IMR-90 (cell line): ENCODE measurements around the gene DMD. TPM values are rescaled to one million over a fixed set of nuclear protein-coding genes. Genes with fewer than 3 reads are reported as not detected.
"Not testable (repeated sequence)": the region's sequence is repeated elsewhere in the genome, so short reads cannot be mapped to it uniquely, and the experiment has no call there.

Experiments used
- ATAC-seq: fragments of 200-7000 bp; cut with Tn5 transposase; 2 replicates; pipeline ENCODE4 v1.9.1; 2020; ENCODE audit warnings: low read depth, mild to moderate bottlenecking, moderate library complexity
- BruUV-seq: library from RNA; stranded (reverse); fragments of 400-500 nt; replicated peaks from 2 replicates; lab custom pipeline; 2021; lab: Mats Ljungman, UMichigan
- CTCF ChIA-PET: fragments of 300-600 bp; formaldehyde crosslinking; extraction: SDS; loops from one replicate; lab custom pipeline; 2021; ENCODE audit warnings: antibody characterized with exemption; lab: Yijun Ruan, JAX
- POLR2A ChIA-PET: fragments of 300-600 bp; sonication (Branson Sonifier 250); formaldehyde crosslinking; loops from one replicate; lab custom pipeline; 2022; ENCODE audit warnings: antibody characterized with exemption; ENCODE audit not compliant: unreplicated experiment; lab: Charles Lee
- DNase-seq: peaks from one replicate; pipeline ENCODE4 v3.0.0; 2013
- H2AFZ ChIP-seq: replicated peaks from 2 replicates; pipeline ENCODE3; 2013; ENCODE audit warnings: low read length, mild to moderate bottlenecking; ENCODE audit not compliant: poor library complexity
- H2AK5ac ChIP-seq: 2 replicates; pipeline ENCODE4 v1.6.1; 2013; ENCODE audit warnings: low read depth, low read length, inconsistent platforms
- H2AK9ac ChIP-seq: replicated peaks from 2 replicates; pipeline ENCODE3; 2013; ENCODE audit warnings: mild to moderate bottlenecking, low read depth, low read length, moderate library complexity; ENCODE audit not compliant: poor library complexity
- H2BK120ac ChIP-seq: 2 replicates; pipeline ENCODE4 v1.6.1; 2013; ENCODE audit warnings: low read depth, low read length, inconsistent platforms
- H2BK15ac ChIP-seq: 3 replicates; pipeline ENCODE4 v1.6.1; 2013; ENCODE audit warnings: low read depth, low read length, inconsistent platforms
- H2BK20ac ChIP-seq: 2 replicates; pipeline ENCODE4 v1.6.1; 2013; ENCODE audit warnings: low read depth, mild to moderate bottlenecking, inconsistent platforms, low read length, moderate library complexity
- H2BK5ac ChIP-seq: 2 replicates; pipeline ENCODE4 v1.6.1; 2013; ENCODE audit warnings: mild to moderate bottlenecking, low read depth, low read length, inconsistent platforms; ENCODE audit not compliant: poor library complexity, severe bottlenecking
- H3K14ac ChIP-seq: replicated peaks from 2 replicates; pipeline ENCODE4 v1.6.1; 2013; ENCODE audit warnings: low read depth, low read length, inconsistent platforms
- H3K18ac ChIP-seq: 2 replicates; pipeline ENCODE4 v1.6.1; 2013; ENCODE audit warnings: low read depth, low read length, control low read depth
- H3K23ac ChIP-seq: 2 replicates; pipeline ENCODE4 v1.6.1; 2013; ENCODE audit warnings: low read depth, low read length, inconsistent platforms
- H3K27ac ChIP-seq: 2 replicates; pipeline ENCODE4 v1.5.1; 2013; ENCODE audit warnings: mild to moderate bottlenecking, control low read depth, low read length; ENCODE audit not compliant: insufficient read depth
- H3K27me3 ChIP-seq: 2 replicates; pipeline ENCODE4 v1.6.1; 2013; ENCODE audit warnings: low read length; ENCODE audit not compliant: control insufficient read depth, insufficient read depth
- H3K36me3 ChIP-seq: 2 replicates; pipeline ENCODE4 v1.6.1; 2013; ENCODE audit warnings: low read length, mixed read lengths; ENCODE audit not compliant: control insufficient read depth, insufficient read depth
- H3K4ac ChIP-seq: 2 replicates; pipeline ENCODE4 v1.6.1; 2013; ENCODE audit warnings: low read depth, low read length, inconsistent platforms
- H3K4me1 ChIP-seq: 2 replicates; pipeline ENCODE4 v1.6.1; 2013; ENCODE audit warnings: low read length, mixed read lengths; ENCODE audit not compliant: control insufficient read depth, insufficient read depth
- H3K4me2 ChIP-seq: 2 replicates; pipeline ENCODE4 v1.6.1; 2013; ENCODE audit warnings: low read depth, mild to moderate bottlenecking, control low read depth, low read length, moderate library complexity
- H3K4me3 ChIP-seq: 2 replicates; pipeline ENCODE4 v1.5.1; 2013; ENCODE audit warnings: low read depth, mild to moderate bottlenecking, control low read depth, low read length, moderate library complexity; ENCODE audit not compliant: insufficient read depth
- H3K56ac ChIP-seq: 2 replicates; pipeline ENCODE4 v1.6.1; 2013; ENCODE audit warnings: low read length, inconsistent platforms; ENCODE audit not compliant: insufficient read depth; ENCODE audit errors: extremely low read depth
- H3K79me1 ChIP-seq, 2 experiments: 2 replicates each; pipeline ENCODE4 v1.6.1; 2013; ENCODE audit warnings: low read length in 2 of 2, inconsistent platforms in 1 of 2, low read depth in 1 of 2
- H3K9ac ChIP-seq: 2 replicates; pipeline ENCODE4 v1.6.1; 2013; ENCODE audit warnings: low read depth, low read length, control low read depth
- H3K9me1 ChIP-seq: 2 replicates; pipeline ENCODE4 v1.6.1; 2013; ENCODE audit warnings: low read length, inconsistent platforms; ENCODE audit not compliant: insufficient read depth
- H3K9me3 ChIP-seq: 2 replicates; pipeline ENCODE4 v1.6.1; 2013; ENCODE audit warnings: low read length; ENCODE audit not compliant: control insufficient read depth, insufficient read depth
- H4K20me1 ChIP-seq: 2 replicates; pipeline ENCODE4 v1.6.1; 2013; ENCODE audit warnings: low read length, inconsistent platforms; ENCODE audit not compliant: insufficient read depth
- H4K5ac ChIP-seq: 2 replicates; pipeline ENCODE4 v1.6.1; 2013; ENCODE audit warnings: mild to moderate bottlenecking, low read depth, low read length, control low read depth
- H4K8ac ChIP-seq, 2 experiments: 2 replicates each; pipeline ENCODE4 v1.6.1; 2013; ENCODE audit warnings: low read depth in 2 of 2, low read length in 2 of 2, control low read depth in 1 of 2, inconsistent platforms in 1 of 2
- H4K91ac ChIP-seq: 2 replicates; pipeline ENCODE4 v1.6.1; 2013; ENCODE audit warnings: low read depth, low read length, inconsistent platforms; ENCODE audit not compliant: insufficient read depth
- ELK1 ChIP-seq: fragments of 150-350 bp; IDR thresholded peaks from 2 replicates; pipeline ENCODE4 v1.6.1; 2016; ENCODE audit warnings: low read depth, mild to moderate bottlenecking, low read length, moderate library complexity, borderline replicate concordance
- WGBS, 2 experiments: methylation state at CpG; one replicate each; pipeline versions ENCODE4 v1.1.5 to v1.1.7; 2013; ENCODE audit warnings: missing lambda C conversion rate in 2 of 2; ENCODE audit not compliant: insufficient read length in 1 of 2; ENCODE audit errors: extremely low coverage in 2 of 2; 5-methylcytosine and 5-hydroxymethylcytosine counted together
- dilution Hi-C: fragments of 300-500 bp; cut with HindIII; formaldehyde crosslinking; loops from one replicate; pipeline ENCODE4 v1.14.3; 2018; ENCODE audit warnings: low sequenced_read_pairs; ENCODE audit not compliant: unreplicated experiment
- in situ Hi-C: fragments of 300-500 bp; cut with MboI; formaldehyde crosslinking; loops from 3 replicates; pipeline ENCODE4 v1.14.3; 2019; ENCODE audit warnings: low sequenced_read_pairs, inconsistent platforms, mixed read lengths
- intact Hi-C: fragments of 100-400 bp; cut with micrococcal nuclease; formaldehyde crosslinking; loops from 2 replicates; pipeline ENCODE4 v1.10.0; 2022
- polyA plus RNA-seq, 3 experiments: library from polyadenylated mRNA; depleted of rRNA; stranded (reverse); fragments of >200 nt; gene quantifications; 2 replicates each; pipeline ENCODE4 v1.2.3, GENCODE V29; 2012; ENCODE audit warnings: low replicate concordance in 1 of 3
- total RNA-seq: library from RNA; depleted of rRNA; stranded (reverse); fragments of >200 nt; gene quantifications from 2 replicates; pipeline ENCODE4 v1.2.3, GENCODE V29; 2012

The DMD gene
- total and polyA plus RNA-seq, 2 of the 4 experiments (the other 2 are of a cell fraction) = 6.6 to 11.8 TPM

GRCh38 chrX:31383991-31384390, 1827.4 kb downstream of the DMD start:
- in situ Hi-C loops (no loop called here), dilution Hi-C loops (no loop called here)

GRCh38 chrX:31378973-31379372, 1832.4 kb downstream of the DMD start:
- H2BK20ac ChIP-seq, H4K91ac ChIP-seq, POLR2A ChIA-PET, H3K4me2 ChIP-seq, ATAC-seq, H2AFZ ChIP-seq, H3K4me1 ChIP-seq, H2AK9ac ChIP-seq, H3K9me3 ChIP-seq, H2BK120ac ChIP-seq, H3K9me1 ChIP-seq, BruUV-seq, H3K18ac ChIP-seq, H4K5ac ChIP-seq, H3K23ac ChIP-seq, CTCF ChIA-PET, dilution Hi-C loops, H4K20me1 ChIP-seq, H2BK5ac ChIP-seq, in situ Hi-C loops, intact Hi-C loops, H2AK5ac ChIP-seq, H2BK15ac ChIP-seq, H3K4me3 ChIP-seq, H3K56ac ChIP-seq, H3K36me3 ChIP-seq, H3K4ac ChIP-seq, H3K79me1 ChIP-seq, H4K8ac ChIP-seq, H3K14ac ChIP-seq, H3K27me3 ChIP-seq, H3K9ac ChIP-seq, DNase-seq, H3K27ac ChIP-seq: not testable (repeated sequence)
- 70% methylated on average over 2 of the region's 6 CpGs; no CpG with 5 or more reads in 1 of the 2 experiments for WGBS, 2 experiments

More at GRCh38 chrX:31383991-31384390, 1827.4 kb downstream of the DMD start:
- no peak overlapping the region for H4K91ac ChIP-seq
- H3K4me1 ChIP-seq = no peaks in the 10 kb centered on the region
- H2AK9ac ChIP-seq = no peak overlapping the region
- no peaks in the 10 kb centered on the region for H3K36me3 ChIP-seq
- H2AFZ ChIP-seq = no peak overlapping the region
- no peak overlapping the region for H2BK20ac ChIP-seq
- no peak overlapping the region for H2BK5ac ChIP-seq
- H3K4ac ChIP-seq = no peak overlapping the region
- H3K27ac ChIP-seq = no peak overlapping the region
- no peaks in the 10 kb centered on the region for H4K20me1 ChIP-seq
- no peak overlapping the region for H3K14ac ChIP-seq
- no peak overlapping the region for H3K9ac ChIP-seq
- H3K18ac ChIP-seq = no peak overlapping the region
- ChIA-PET POLR2A (no interaction called here), CTCF (no interaction called here)
- no peak overlapping the region for H4K8ac ChIP-seq
- H3K4me3 ChIP-seq = no peak overlapping the region
- no CpG with 5 or more reads among the region's 8 CpGs for WGBS, 2 experiments
- no TSS peak for BruUV-seq
- no peaks in the 10 kb centered on the region for H3K9me3 ChIP-seq
- no peak overlapping the region for H4K5ac ChIP-seq
- ATAC-seq = no peak
- DNase-seq = no peak
- H3K23ac ChIP-seq = no peak overlapping the region
- no peak overlapping the region for H2AK5ac ChIP-seq
- H2BK15ac ChIP-seq = no peak overlapping the region
- H3K4me2 ChIP-seq = no peak overlapping the region
- no peaks in the 10 kb centered on the region for H3K9me1 ChIP-seq
- no peaks in the 10 kb centered on the region for H3K79me1 ChIP-seq
- H3K56ac ChIP-seq = no peak overlapping the region
- H3K27me3 ChIP-seq = no peaks in the 10 kb centered on the region
- no peak for TF ChIP-seq ELK1
- H2BK120ac ChIP-seq = no peak overlapping the region
- intact Hi-C loops = no loop called here
